IPS-NIHi7 (cell line): Measurements from ENCODE around the gene PRODH2.
"Not testable (repeated sequence)": the region's sequence is repeated elsewhere in the genome, so short reads cannot be mapped to it uniquely, and the experiment has no call there.

Experiments used
- DNase-seq: peaks from one replicate; pipeline ENCODE4 v3.0.0; 2012; ENCODE audit warnings: mixed read lengths; ENCODE audit errors: extremely low spot score

The PRODH2 gene

GRCh38 chr19:35843676-35844481 lies 31.2 kb upstream of the PRODH2 start:
- DNase-seq, result peak; percentile 96

- DNase-seq, result no peak
Observed at GRCh38 chr19:35842666-35843272, 30.1 kb upstream of the PRODH2 start.

DNA sequence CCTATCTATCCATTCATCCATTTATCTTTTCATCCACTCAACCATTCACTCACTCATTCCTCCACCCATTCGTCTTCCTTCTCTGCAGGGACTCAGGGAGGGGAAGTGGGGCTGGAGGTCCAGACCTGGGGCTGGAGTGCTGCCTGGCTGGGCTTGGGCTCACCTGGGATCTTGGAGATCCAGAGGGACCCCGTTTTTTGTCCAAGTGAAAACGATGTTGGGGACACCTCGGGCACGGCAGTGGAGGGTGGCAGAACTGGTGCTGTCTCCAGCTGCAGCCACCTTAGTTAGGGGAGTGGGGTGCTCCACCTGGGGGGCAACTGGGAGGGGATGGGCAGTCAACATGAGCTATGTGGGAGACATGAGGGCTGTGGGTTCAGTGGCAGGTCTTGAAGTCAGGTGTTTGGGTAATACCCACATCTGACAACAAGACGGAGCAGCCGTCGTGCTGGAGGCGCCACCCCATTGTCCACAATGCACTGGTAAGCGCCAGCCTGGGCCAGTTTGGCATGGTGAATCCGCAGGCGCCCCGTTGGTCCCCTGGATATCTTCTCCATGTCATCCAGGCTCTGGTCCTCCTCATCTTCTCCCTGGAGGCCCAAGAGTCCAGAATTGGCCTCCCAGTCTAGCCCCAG lies 29.4 kb upstream of the PRODH2 start:
- DNase-seq, result no peak

DNA sequence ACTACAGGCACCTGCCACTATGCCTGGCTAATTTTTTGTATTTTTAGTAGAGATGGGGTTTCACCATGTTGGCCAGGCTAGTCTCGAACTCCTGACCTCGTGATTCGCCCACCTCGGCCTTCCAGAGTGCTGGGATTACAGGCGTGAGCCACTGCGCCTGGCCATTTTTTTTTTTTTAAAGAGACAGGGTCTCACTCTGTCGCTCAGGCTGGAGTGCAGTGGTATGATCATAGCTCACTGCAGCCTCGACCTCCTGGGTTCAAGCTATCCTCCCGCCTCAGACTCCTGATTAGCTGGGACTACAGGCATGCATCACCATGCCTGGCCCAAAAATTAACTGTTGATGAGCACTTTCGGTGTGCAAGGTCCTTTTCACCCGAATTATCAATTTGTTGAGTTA lies 23.5 kb upstream of the PRODH2 start:
- DNase-seq, result not testable (repeated sequence)

DNA sequence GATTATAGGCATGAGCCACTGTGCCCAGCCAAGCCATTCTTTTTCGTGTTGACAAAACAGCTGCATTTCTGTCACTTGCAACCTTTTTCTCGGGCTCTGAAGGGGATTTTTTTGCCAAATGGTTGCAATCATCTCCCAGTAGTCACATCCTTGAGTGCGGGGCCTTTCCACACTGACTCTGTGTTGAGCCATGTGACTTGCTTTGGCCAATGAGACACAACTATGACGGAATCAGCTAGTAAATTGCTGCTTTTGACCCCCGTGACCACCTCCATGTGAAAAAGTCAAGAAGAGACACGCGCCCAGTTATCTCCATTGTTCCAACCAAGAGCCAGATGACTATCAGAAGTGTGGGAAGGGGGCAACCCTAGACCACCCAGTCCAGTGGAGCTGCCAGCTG lies 21.3 kb upstream of the PRODH2 start:
- DNase-seq, result no peak

- no peak for DNase-seq
Observed at GRCh38 chr19:35832054-35832453, 19.4 kb upstream of the PRODH2 start.

GRCh38 chr19:35830986-35831385 lies 18.3 kb upstream of the PRODH2 start:
- DNase-seq, result no peak

GRCh38 chr19:35828692-35829301 lies 16.2 kb upstream of the PRODH2 start:
- peak; percentile 87 for DNase-seq

DNA sequence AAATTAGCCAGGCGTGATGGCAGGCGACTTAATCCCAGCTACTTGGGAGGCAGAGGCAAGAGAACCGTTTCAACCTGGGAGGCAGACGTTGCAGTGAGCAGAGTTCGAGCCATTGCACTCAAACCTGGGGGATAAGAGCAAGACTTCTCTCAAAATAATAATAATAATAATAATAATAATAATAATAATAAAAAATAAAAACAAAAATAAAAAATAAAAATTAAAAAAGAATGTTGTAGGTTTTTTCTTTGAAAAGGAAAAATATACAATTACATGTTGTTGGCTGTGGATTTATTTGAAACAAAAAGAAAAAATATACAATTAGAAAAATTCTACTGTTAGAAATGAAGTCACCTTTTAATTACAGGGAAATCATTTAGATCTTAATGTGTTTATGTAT lies 11.5 kb upstream of the PRODH2 start:
- DNase-seq, result no peak

- no peak for DNase-seq
Observed at GRCh38 chr19:35822579-35822978, 9.9 kb upstream of the PRODH2 start.

GRCh38 chr19:35818445-35818844 lies 5.8 kb upstream of the PRODH2 start:
- no peak for DNase-seq

GRCh38 chr19:35816846-35817245 lies 4.2 kb upstream of the PRODH2 start:
- DNase-seq, result no peak

DNA sequence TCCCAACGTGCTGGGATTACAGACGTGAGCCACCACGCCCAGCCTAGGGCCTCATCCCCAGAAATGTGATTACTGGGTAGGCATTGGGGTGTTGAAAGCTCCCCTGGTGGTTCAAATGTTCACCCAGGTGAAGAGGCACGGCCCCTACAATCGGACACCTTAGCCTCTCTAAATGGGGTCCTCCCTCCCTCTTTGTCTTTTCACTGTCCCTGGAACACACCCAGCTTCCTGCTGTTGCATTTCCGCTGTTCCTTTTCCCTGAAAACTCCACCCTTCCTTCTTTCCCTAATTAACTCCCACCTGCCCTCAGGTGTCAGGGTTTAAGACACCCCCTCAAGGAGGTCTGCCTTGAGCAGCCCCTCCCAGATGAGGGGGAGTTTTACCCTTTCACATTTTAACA lies 3.6 kb upstream of the PRODH2 start:
- DNase-seq, result no peak

- no peak for DNase-seq
Observed at GRCh38 chr19:35813043-35813890, 622 bp upstream of the PRODH2 start.

- DNase-seq, result no peak
Observed at GRCh38 chr19:35811317-35812219, 1.1 kb downstream of the PRODH2 start.

DNA sequence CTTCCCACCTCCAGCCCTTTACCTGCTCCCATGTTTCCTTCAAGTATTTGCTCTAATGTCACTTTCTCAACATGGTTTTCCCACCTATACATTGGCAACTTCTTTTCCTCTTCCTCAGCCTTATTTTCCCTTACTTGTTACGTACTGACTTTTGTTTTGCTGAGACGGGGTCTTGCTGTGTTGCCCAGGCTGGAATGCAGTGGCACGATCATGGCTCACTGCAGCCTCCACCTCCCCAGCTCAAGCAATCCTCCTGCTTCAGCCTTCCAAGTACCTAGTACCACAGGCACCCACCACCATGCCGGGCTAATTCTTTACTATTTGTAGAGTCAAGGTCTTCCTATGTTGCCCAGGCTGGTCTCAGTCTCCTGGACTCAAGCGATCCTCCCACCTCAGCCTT lies 5.0 kb downstream of the PRODH2 start:
- DNase-seq, result no peak

DNA sequence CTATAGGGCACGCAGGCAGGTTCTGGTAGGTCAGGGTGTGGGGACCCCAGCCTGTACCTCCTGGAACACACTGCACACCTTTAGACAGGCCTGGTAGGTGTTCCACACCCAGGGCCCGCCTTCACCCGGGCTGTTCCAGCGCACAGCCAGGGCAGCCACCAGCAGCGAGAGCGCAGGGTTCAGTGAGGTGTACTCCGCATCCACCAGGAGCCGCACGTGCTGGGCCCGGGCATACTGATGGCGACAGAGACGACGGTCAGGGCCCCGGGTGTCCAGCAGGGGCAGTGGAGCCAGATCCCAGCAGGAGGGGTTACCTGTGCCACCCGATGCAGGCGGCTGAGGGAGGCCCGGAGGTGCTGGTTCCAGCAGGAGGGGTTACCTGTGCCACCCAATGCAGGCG lies 6.0 kb downstream of the PRODH2 start:
- DNase-seq, result no peak

GRCh38 chr19:35805526-35806102 lies 7.0 kb downstream of the PRODH2 start:
- no peak for DNase-seq

- no peak for DNase-seq
Observed at GRCh38 chr19:35801828-35802227, 10.8 kb downstream of the PRODH2 start.

DNA sequence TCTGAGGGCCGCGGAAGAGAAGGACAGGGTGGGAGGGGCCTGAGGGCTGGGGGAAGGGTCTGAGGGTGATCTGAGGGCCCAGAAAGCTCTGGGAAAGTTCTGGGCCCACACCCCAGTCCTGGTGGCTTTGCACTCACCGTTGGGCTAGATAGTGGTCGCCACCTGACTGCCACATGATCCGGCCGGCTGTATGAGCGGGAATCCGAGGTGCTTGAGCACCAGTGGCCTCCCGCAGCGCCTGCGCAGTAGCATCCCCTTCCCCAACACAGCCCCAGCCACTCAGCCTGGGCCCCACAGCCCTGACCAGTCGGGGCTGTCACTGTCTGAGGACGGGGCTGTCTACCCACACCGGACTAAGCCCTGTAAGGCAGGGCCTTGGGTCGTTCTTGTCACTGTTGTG lies 15.0 kb downstream of the PRODH2 start:
- peak; percentile 77 for DNase-seq
